OCI-LY3 (cell line): ENCODE data around the gene MCCC2.

Experiments used
- H2AFZ ChIP-seq: fragments of 200-600, 300-600 bp; shearing (Covaris generic); 2 replicates; pipeline ENCODE4 v1.6.0; 2014; ENCODE audit warnings: antibody characterized with exemption, low read depth, low read length
- H3K27ac ChIP-seq: fragments of 200-600, 300-600 bp; sonication (generic); 2 replicates; pipeline ENCODE4 v1.5.1; 2014; ENCODE audit warnings: mild to moderate bottlenecking, low read length, moderate library complexity, mixed read lengths
- H3K27me3 ChIP-seq: fragments of 200-600, 300-600 bp; sonication (generic); 2 replicates; pipeline ENCODE4 v1.6.1; 2014; ENCODE audit warnings: low read depth, low read length, mixed read lengths
- H3K36me3 ChIP-seq: fragments of 200-600, 300-600 bp; sonication (generic); replicated peaks from 2 replicates; pipeline ENCODE3; 2014; ENCODE audit warnings: low read depth, low read length, mixed read lengths
- H3K4me1 ChIP-seq: fragments of 300-600, 200-600 bp; sonication (generic); 2 replicates; pipeline ENCODE4 v1.6.1; 2014; ENCODE audit warnings: low read length, mixed read lengths
- H3K4me2 ChIP-seq: fragments of 200-600, 300-600 bp; sonication (generic); 2 replicates; pipeline ENCODE4 v1.6.1; 2014; ENCODE audit warnings: low read length, mixed read lengths
- H3K4me3 ChIP-seq: fragments of 300-600, 200-600 bp; sonication (generic); 2 replicates; pipeline ENCODE4 v1.5.1; 2014; ENCODE audit warnings: antibody characterized with exemption, mild to moderate bottlenecking, low read length, moderate library complexity
- H3K79me2 ChIP-seq: fragments of 300-600, 200-600 bp; shearing (Covaris generic); 2 replicates; pipeline ENCODE4 v1.6.1; 2014; ENCODE audit warnings: mild to moderate bottlenecking, low read length, mixed read lengths
- H3K9ac ChIP-seq: fragments of 300-600, 200-600 bp; shearing (Covaris generic); 2 replicates; pipeline ENCODE4 v1.6.0; 2014; ENCODE audit warnings: mild to moderate bottlenecking, low read length, moderate library complexity
- H3K9me3 ChIP-seq: fragments of 200-600, 300-600 bp; shearing (Covaris generic); 2 replicates; pipeline ENCODE4 v1.6.1; 2014; ENCODE audit warnings: low read length, mixed read lengths; ENCODE audit not compliant: insufficient read depth
- H4K20me1 ChIP-seq: fragments of 200-600, 300-600 bp; sonication (generic); 2 replicates; pipeline ENCODE4 v1.6.1; 2016; ENCODE audit warnings: low read length, mixed read lengths; ENCODE audit not compliant: insufficient read depth
- CTCF ChIP-seq: fragments of 200-600, 300-600 bp; sonication (generic); IDR thresholded peaks from 2 replicates; pipeline ENCODE4 v1.5.1; 2014; ENCODE audit warnings: antibody characterized with exemption, low read length, low read depth
- EZH2phosphoT487 ChIP-seq: fragments of 200-600 bp; shearing (Covaris generic); IDR thresholded peaks from 2 replicates; pipeline ENCODE4 v1.6.1; 2018; ENCODE audit warnings: antibody characterized with exemption, mixed run types, low read depth

The MCCC2 gene

GRCh38 chr5:71693828-71694427 is 106.8 kb downstream of the MCCC2 start:
- H3K27ac ChIP-seq = no peak overlapping the region
- TF ChIP-seq EZH2phosphoT487 (no peak), CTCF (no peak)
- H4K20me1 ChIP-seq = no peaks in the 10 kb centered on the region
- no peak overlapping the region for H3K9ac ChIP-seq
- no peaks in the 10 kb centered on the region for H3K36me3 ChIP-seq
- H2AFZ ChIP-seq = 0 out of 2 replicates have a peak overlapping the region, but pooled peaks have one; percentile 60
- H3K4me2 ChIP-seq = no peak overlapping the region
- no peaks in the 10 kb centered on the region for H3K4me1 ChIP-seq
- H3K79me2 ChIP-seq = no peaks in the 10 kb centered on the region
- H3K27me3 ChIP-seq = 0 out of 2 replicates have a peak, but pooled peaks cover 3% of the 10 kb centered on the region
- no peak overlapping the region for H3K4me3 ChIP-seq
- H3K9me3 ChIP-seq = no peaks in the 10 kb centered on the region

- no peak overlapping the region for H2AFZ ChIP-seq
- H4K20me1 ChIP-seq = no peaks in the 10 kb centered on the region
- 0 out of 2 replicates have a peak, but pooled peaks cover 3% of the 10 kb centered on the region for H3K27me3 ChIP-seq
- H3K9me3 ChIP-seq = no peaks in the 10 kb centered on the region
- H3K9ac ChIP-seq = no peak overlapping the region
- H3K79me2 ChIP-seq = no peaks in the 10 kb centered on the region
- TF ChIP-seq EZH2phosphoT487 = no peak
- H3K4me3 ChIP-seq = no peak overlapping the region
- H3K27ac ChIP-seq = no peak overlapping the region
- H3K4me1 ChIP-seq = no peaks in the 10 kb centered on the region
- H3K4me2 ChIP-seq = no peak overlapping the region
- H3K36me3 ChIP-seq = no peaks in the 10 kb centered on the region
Observed at GRCh38 chr5:71695071-71695470, 107.9 kb downstream of the MCCC2 start.

DNA sequence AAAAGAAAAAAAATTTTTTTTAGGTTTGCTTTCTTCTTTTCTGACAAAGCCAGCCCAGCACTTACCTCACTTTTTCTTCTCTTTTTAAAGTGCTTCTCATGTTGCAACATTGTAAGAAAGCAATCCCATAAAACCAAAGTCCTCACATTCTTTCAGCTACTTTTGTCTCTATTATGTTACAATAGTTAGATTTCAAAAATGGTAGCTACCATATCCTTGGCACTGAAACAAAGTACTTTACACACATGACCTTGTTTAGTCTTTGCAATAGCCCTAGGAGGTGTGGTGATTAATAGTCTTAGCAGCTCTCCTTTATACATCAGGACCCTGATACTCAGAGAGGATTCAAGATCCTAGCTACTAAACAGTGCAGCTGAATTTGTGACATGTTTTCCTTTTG is 108.5 kb downstream of the MCCC2 start:
- H3K79me2 ChIP-seq = no peaks in the 10 kb centered on the region
- no peak overlapping the region for H3K4me3 ChIP-seq
- H3K36me3 ChIP-seq = no peaks in the 10 kb centered on the region
- no peak overlapping the region for H3K27ac ChIP-seq
- TF ChIP-seq EZH2phosphoT487 = no peak
- no peak for TF ChIP-seq CTCF
- no peak overlapping the region for H3K9ac ChIP-seq
- 0 out of 2 replicates have a peak, but pooled peaks cover under 1% of the 10 kb centered on the region for H3K27me3 ChIP-seq
- H3K4me1 ChIP-seq = no peaks in the 10 kb centered on the region
- H4K20me1 ChIP-seq = no peaks in the 10 kb centered on the region
- no peak overlapping the region for H3K4me2 ChIP-seq
- no peak overlapping the region for H2AFZ ChIP-seq
- H3K9me3 ChIP-seq = no peaks in the 10 kb centered on the region

DNA sequence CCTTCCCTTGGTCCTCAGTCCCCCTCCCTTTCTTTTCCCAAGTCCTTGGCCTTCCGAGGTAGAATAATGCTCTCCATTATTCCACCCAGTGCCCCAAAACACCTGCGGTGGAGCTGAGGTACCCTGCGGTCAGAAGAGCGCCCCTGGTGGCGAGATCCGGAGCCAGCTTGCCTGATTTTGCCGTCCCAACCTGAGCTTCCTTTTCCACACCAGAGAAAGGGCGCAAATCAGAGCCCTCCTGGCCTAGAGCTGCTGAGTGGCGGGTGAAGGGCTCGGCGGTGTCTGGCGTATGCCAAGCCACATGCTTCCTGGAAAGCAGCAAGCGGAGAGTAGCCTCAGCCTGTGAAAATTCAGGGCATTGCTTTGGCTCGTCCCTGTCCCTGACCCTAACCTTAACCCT is 110.8 kb downstream of the MCCC2 start:
- peak; percentile 21; the same call in 1 of the 2 replicates for TF ChIP-seq CTCF
- no peak for TF ChIP-seq EZH2phosphoT487
- H3K27me3 ChIP-seq = no peaks in the 10 kb centered on the region
- H3K27ac ChIP-seq = no peak overlapping the region
- no peaks in the 10 kb centered on the region for H3K36me3 ChIP-seq
- no peaks in the 10 kb centered on the region for H4K20me1 ChIP-seq
- no peak overlapping the region for H3K9ac ChIP-seq
- H3K4me1 ChIP-seq = no peaks in the 10 kb centered on the region
- peak overlapping the region; percentile 22; the same call in 1 of the 2 replicates for H3K4me2 ChIP-seq
- no peaks in the 10 kb centered on the region for H3K9me3 ChIP-seq
- peak overlapping the region; percentile 70; the same call in 1 of the 2 replicates for H2AFZ ChIP-seq
- no peaks in the 10 kb centered on the region for H3K79me2 ChIP-seq
- H3K4me3 ChIP-seq = no peak overlapping the region
